CD4-positive, alpha-beta T cell (primary cell): Measurements from ENCODE around the gene RASGRP3. TPM values are rescaled to one million over a fixed set of nuclear protein-coding genes. Genes with fewer than 3 reads are reported as not detected.

Source experiments
- ATAC-seq: fragments of 200-7000 bp; cut with Tn5 transposase; one replicate; pipeline ENCODE4 v1.10.0; 2022; ENCODE audit warnings: mild to moderate bottlenecking; ENCODE audit not compliant: poor library complexity
- CTCF ChIA-PET: fragments of 350-600 bp; sonication (Branson Sonifier 250); formaldehyde crosslinking; loops from one replicate; lab custom pipeline; 2021; ENCODE audit warnings: antibody characterized with exemption, inconsistent platforms; lab: Charles Lee
- POLR2A ChIA-PET: fragments of 350-600 bp; sonication (Branson Sonifier 250); formaldehyde crosslinking; loops from one replicate; lab custom pipeline; 2021; ENCODE audit warnings: antibody characterized with exemption, inconsistent platforms; lab: Charles Lee
- DNase-seq, 14 experiments: peaks; one replicate each; pipeline ENCODE4 v3.0.0-alpha.2; 2013 to 2020; ENCODE audit warnings: mixed read lengths in 2 of 14
- H3K27ac ChIP-seq, 2 donors: one replicate each; pipeline versions ENCODE4 v1.5.1 to v1.7.0; 2013; ENCODE audit warnings: low read length in 2 of 2, low read depth in 1 of 2, mild to moderate bottlenecking in 1 of 2
- H3K27me3 ChIP-seq, 2 experiments: 1 replicate in 1 of 2; 2 replicates in 1 of 2; pipeline versions ENCODE4 v1.6.1 to v1.7.0; 2013; ENCODE audit warnings: low read length in 2 of 2, control low read depth in 1 of 2, mild to moderate bottlenecking in 1 of 2, moderate library complexity in 1 of 2; ENCODE audit not compliant: insufficient read depth in 2 of 2, control insufficient read depth in 1 of 2
- H3K36me3 ChIP-seq: one replicate; pipeline ENCODE4 v1.6.1; 2013; ENCODE audit warnings: low read length, control low read depth; ENCODE audit not compliant: insufficient read depth
- H3K4me1 ChIP-seq: one replicate; pipeline ENCODE4 v1.6.1; 2013; ENCODE audit warnings: low read length, control low read depth; ENCODE audit not compliant: insufficient read depth
- H3K4me3 ChIP-seq: one replicate; pipeline ENCODE4 v1.5.1; 2013; ENCODE audit warnings: mild to moderate bottlenecking, low read length, moderate library complexity
- H3K9me3 ChIP-seq, 2 experiments: 1 replicate in 1 of 2; 2 replicates in 1 of 2; pipeline versions ENCODE4 v1.6.1 to v1.7.0; 2013; ENCODE audit warnings: low read length in 2 of 2, mild to moderate bottlenecking in 2 of 2, control low read depth in 1 of 2, moderate library complexity in 1 of 2; ENCODE audit not compliant: control insufficient read depth in 1 of 2, insufficient read depth in 1 of 2
- H3K27ac Mint-ChIP-seq: one replicate; pipeline ENCODE4 v1.8.0; 2020; ENCODE audit warnings: mixed read lengths
- H3K27me3 Mint-ChIP-seq: one replicate; pipeline ENCODE4 v1.8.0; 2021; ENCODE audit warnings: mixed read lengths
- H3K36me3 Mint-ChIP-seq: one replicate; pipeline ENCODE4 v1.8.0; 2021; ENCODE audit warnings: low read depth, mixed read lengths
- H3K4me1 Mint-ChIP-seq: one replicate; pipeline ENCODE4 v1.8.0; 2021; ENCODE audit warnings: low read depth, mixed read lengths
- H3K4me3 Mint-ChIP-seq: one replicate; pipeline ENCODE4 v1.8.0; 2020; ENCODE audit warnings: mild to moderate bottlenecking, mixed read lengths
- H3K9me3 Mint-ChIP-seq: one replicate; pipeline ENCODE4 v1.8.0; 2020; ENCODE audit warnings: mixed read lengths
- intact Hi-C, 2 experiments: fragments of 100-400 bp; cut with DNase I in 1 of 2; cut with micrococcal nuclease in 1 of 2; formaldehyde crosslinking; loops; one replicate each; pipeline versions ENCODE4 v1.15.1 to v1.9.0; 2023 to 2025; cut with DNase I, micrococcal nuclease
- total RNA-seq, 174 experiments: library from RNA in 2 of 174; stranded (reverse) in 2 of 174; gene quantifications; one replicate each; pipeline ENCODE4 v1.2.3 and lab custom pipeline; 2021 to 2026
- TF ChIP-seq, protein P1 (sequence below): fragments of 200-600 bp; IDR thresholded peaks from one replicate; pipeline ENCODE4 v1.8.0; 2022; ENCODE audit warnings: antibody characterized with exemption, mild to moderate bottlenecking

RASGRP3 gene
- total RNA-seq, 2 experiments from 2014 or later = 5.7 to 7.9 TPM

DNA sequence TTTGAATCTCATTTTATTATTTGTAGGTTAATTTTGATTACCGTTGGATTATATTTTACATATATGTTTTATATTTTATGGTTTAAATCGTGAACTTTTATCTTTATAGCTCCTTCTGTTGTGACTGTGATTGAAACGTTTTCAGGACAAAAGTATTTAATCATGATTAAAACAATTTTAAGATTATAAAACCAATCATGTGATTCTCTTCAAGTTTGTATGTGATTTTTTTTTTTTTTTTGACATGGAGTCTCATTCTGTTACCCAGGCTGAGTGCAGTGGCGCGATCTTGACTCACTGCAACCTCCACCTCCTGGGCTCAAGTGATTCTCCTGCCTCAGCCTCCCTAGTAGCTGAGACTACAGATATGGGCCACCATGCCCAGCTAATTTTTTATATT is 7.2 kb upstream of the RASGRP3 start:
- no peak overlapping the region for H3K27ac ChIP-seq
- no peaks in the 10 kb centered on the region for H3K4me1 ChIP-seq
- Mint-ChIP-seq H3K4me1 (no peaks in the 10 kb centered on the region), H3K4me3 (no peak overlapping the region), H3K9me3 (no peaks in the 10 kb centered on the region), H3K27me3 (no peaks in the 10 kb centered on the region), H3K27ac (no peak overlapping the region), H3K36me3 (no peaks in the 10 kb centered on the region)
- DNase-seq (no peak), ATAC-seq (no peak)
- ChIA-PET POLR2A (interaction anchor here (1.0 kb wide), 1 partner anchor 8 kb away, joined by 3 read pairs; no protein-coding TSS in a partner anchor), CTCF (no interaction called here)
- no peaks in the 10 kb centered on the region for H3K9me3 ChIP-seq
- TF ChIP-seq, protein P1, sequence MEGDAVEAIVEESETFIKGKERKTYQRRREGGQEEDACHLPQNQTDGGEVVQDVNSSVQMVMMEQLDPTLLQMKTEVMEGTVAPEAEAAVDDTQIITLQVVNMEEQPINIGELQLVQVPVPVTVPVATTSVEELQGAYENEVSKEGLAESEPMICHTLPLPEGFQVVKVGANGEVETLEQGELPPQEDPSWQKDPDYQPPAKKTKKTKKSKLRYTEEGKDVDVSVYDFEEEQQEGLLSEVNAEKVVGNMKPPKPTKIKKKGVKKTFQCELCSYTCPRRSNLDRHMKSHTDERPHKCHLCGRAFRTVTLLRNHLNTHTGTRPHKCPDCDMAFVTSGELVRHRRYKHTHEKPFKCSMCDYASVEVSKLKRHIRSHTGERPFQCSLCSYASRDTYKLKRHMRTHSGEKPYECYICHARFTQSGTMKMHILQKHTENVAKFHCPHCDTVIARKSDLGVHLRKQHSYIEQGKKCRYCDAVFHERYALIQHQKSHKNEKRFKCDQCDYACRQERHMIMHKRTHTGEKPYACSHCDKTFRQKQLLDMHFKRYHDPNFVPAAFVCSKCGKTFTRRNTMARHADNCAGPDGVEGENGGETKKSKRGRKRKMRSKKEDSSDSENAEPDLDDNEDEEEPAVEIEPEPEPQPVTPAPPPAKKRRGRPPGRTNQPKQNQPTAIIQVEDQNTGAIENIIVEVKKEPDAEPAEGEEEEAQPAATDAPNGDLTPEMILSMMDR = no peak
- H3K27me3 ChIP-seq = no peaks in the 10 kb centered on the region
- no peaks in the 10 kb centered on the region for H3K36me3 ChIP-seq
- intact Hi-C loops = no loop called here
- H3K4me3 ChIP-seq = no peak overlapping the region

DNA sequence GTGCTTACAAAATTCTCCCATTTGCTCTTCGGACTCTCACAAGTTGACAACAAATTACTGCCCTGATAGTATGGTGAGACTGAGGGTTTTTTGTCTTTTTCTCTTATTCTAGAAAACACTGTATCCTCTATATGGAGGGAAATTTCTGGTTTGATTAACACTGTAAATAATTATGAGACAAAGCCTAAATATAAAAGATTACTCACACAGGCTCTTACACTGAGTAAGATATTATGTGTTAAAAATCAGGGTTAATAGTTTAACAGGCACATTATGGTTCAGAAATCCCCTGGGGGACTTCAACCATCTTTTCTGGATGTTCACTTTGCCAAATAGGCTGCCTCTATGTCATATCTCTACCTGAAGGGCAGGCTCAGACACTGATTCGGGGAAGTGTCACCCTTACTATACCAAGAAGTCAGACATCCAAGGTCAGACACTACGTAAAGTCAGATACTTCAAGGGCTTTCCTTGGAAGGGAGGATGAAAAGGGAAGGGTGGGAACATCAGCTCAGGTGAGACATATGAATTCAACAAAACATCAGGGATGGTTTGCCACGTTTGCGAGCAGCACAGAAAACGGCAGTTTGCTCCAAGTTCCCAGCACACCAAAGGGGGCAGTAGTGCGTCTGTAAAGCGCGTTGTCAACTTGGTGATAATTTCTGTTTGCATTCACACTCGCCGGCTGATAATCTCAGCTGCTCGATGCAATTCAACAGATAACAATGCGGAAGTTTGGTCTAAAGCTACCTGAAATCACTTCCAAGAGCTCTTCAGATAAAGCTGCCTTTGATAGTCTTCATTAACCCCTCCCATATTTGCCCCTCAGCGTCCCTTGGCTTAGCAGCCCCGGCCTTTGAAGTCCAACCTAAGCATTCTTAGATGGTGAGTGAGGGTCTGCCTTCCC is 972 bp upstream of the RASGRP3 start:
- H3K4me3 ChIP-seq = peak overlapping the region; percentile 69
- intact Hi-C loops = loop anchor here (1.0 to 10.0 kb wide), 4 partner anchors 107 to 619 kb away; partner anchors contain the start of gene FAM98A (in 1 of the 2)
- Mint-ChIP-seq H3K27me3 (no peaks in the 10 kb centered on the region), H3K4me1 (peaks cover 36% of the 10 kb centered on the region), H3K27ac (peak overlapping the region; percentile 97), H3K9me3 (no peaks in the 10 kb centered on the region), H3K36me3 (peaks cover 13% of the 10 kb centered on the region), H3K4me3 (peak overlapping the region; percentile 96)
- H3K36me3 ChIP-seq = no peaks in the 10 kb centered on the region
- H3K27ac ChIP-seq = peak overlapping the region; percentile 87 to 92
- H3K9me3 ChIP-seq = no peaks in the 10 kb centered on the region
- ChIA-PET POLR2A (interaction anchor here (0.5 to 3.2 kb wide), 13 partner anchors 8 to 854 kb away, joined by 3 to 54 read pairs (median 4); partner anchors contain the start of genes FAM98A and TTC27), CTCF (interaction anchor here (0.6 to 1.7 kb wide), 12 partner anchors 8 to 273 kb away, joined by 3 to 10 read pairs (median 4); partner anchors contain the start of gene FAM98A)
- no peaks in the 10 kb centered on the region for H3K27me3 ChIP-seq
- peak; percentile 79 for ATAC-seq
- DNase-seq = peak; percentile 65 to 93 (median 78)
- TF ChIP-seq, protein P1 = peak; percentile 90
- H3K4me1 ChIP-seq = peaks cover 15% of the 10 kb centered on the region

DNA sequence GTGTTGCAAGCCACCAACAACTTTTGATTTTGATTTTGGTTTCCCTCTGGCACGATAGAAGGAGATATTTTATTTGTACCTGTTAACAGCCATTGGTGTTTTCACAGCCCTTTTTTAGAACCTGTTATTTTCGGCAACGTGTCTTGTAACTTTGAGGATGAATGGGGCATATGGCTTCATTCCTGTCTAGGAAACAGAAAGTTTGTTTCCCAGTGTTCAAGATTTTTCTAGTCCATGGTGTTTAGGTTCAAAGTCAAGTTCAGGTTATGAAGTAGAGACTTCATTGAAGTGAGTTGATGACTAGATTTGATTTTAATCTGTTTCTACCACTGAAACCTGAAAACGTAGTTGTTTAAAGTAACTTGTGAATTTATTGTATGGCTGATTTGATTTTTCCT is 343 bp downstream of the RASGRP3 start:
- H3K4me3 ChIP-seq = peak overlapping the region; percentile 69
- no peaks in the 10 kb centered on the region for H3K27me3 ChIP-seq
- Mint-ChIP-seq H3K36me3 (peaks cover 13% of the 10 kb centered on the region), H3K4me1 (peaks cover 36% of the 10 kb centered on the region), H3K9me3 (no peaks in the 10 kb centered on the region), H3K27ac (peak overlapping the region; percentile 97), H3K4me3 (peak overlapping the region; percentile 96), H3K27me3 (no peaks in the 10 kb centered on the region)
- H3K27ac ChIP-seq = peak overlapping the region; percentile 87 to 92
- DNase-seq (no peak), ATAC-seq (no peak)
- no peaks in the 10 kb centered on the region for H3K9me3 ChIP-seq
- POLR2A ChIA-PET = interaction anchor here (0.9 to 3.2 kb wide), 9 partner anchors 8 to 122 kb away, joined by 3 to 54 read pairs (median 6); partner anchors contain the start of gene FAM98A
- H3K4me1 ChIP-seq = peaks cover 15% of the 10 kb centered on the region
- CTCF ChIA-PET = interaction anchor here (1.7 kb wide), 1 partner anchor 106 kb away, joined by 10 read pairs; no protein-coding TSS in a partner anchor
- intact Hi-C loops = loop anchor here (1.0 to 10.0 kb wide), 3 partner anchors 106 to 618 kb away; partner anchors contain the start of gene FAM98A (in 1 of the 2)
- no peaks in the 10 kb centered on the region for H3K36me3 ChIP-seq
- TF ChIP-seq, protein P1 = no peak
